HG02938 (cell line): ENCODE measurements around the gene LCP1.
"Not testable (repeated sequence)": the region's sequence is repeated elsewhere in the genome, so short reads cannot be mapped to it uniquely, and the experiment has no call there.

Experiments
- ATAC-seq: cut with Tn5 transposase; IDR thresholded peaks from one replicate; pipeline ENCODE4 v1.9.1; 2021; ENCODE audit warnings: mild to moderate bottlenecking, moderate library complexity; ENCODE audit not compliant: unreplicated experiment

The LCP1 gene

GRCh38 chr13:46162741-46163140 lies 19.2 kb downstream of the LCP1 start:
- ATAC-seq: not testable (repeated sequence)

GRCh38 chr13:46160471-46161066 lies 21.4 kb downstream of the LCP1 start:
- no peak for ATAC-seq

DNA sequence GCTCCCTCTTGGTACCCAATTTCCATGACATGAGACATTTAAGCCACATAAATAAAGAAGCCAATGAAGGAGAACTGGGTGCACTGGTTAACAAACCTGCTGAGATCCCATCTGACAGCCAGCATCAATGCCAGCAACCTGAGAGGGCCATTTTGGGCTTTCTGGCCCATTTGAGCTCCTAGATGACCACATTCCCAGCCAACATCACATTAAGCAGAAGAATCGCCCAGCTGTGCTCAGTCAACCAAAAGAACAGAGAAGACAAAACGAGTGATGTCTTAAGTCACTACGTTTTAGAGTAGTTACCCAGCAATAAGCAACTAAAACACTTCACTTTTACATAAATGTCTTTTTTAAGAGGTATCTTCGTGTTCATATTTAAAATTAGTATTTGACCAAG lies 21.9 kb downstream of the LCP1 start:
- no peak for ATAC-seq

DNA sequence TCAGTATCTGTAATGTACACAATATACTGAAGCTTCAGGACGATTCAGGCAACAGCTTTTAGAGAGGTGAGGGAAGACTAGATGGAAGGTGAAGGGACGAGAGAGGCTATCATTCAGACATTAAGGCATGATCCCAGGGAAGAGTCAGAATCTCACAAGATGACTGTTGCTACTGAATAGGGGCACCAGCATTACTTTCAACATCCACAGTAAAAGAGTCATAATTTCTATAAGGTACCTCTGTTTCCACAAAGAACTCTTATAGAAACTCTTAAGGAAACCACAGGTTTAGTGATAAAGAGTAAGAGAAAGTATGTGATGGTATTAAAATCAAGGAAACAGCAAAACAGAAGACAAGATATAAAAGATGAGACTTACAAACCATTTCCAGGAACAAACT lies 23.0 kb downstream of the LCP1 start:
- ATAC-seq: no peak

DNA sequence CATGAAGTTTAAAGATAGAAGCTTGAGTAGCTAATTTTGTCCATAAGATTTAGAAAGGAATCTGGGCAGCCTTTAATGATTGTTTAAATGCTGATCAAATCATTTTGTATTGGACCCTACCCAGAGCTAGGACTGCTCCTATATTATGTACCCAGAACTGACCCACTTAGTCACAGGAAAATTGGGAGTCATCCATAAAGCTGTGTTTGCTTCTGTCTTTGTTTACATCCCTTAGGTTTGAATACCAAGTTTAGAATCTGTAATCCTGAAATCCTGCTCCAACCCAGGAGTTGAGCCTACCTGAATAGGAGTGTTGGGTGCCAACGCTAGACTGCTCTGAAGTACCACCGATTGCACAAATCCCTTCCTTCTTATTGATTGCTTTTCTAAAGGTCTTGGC lies 23.8 kb downstream of the LCP1 start:
- ATAC-seq: no peak

DNA sequence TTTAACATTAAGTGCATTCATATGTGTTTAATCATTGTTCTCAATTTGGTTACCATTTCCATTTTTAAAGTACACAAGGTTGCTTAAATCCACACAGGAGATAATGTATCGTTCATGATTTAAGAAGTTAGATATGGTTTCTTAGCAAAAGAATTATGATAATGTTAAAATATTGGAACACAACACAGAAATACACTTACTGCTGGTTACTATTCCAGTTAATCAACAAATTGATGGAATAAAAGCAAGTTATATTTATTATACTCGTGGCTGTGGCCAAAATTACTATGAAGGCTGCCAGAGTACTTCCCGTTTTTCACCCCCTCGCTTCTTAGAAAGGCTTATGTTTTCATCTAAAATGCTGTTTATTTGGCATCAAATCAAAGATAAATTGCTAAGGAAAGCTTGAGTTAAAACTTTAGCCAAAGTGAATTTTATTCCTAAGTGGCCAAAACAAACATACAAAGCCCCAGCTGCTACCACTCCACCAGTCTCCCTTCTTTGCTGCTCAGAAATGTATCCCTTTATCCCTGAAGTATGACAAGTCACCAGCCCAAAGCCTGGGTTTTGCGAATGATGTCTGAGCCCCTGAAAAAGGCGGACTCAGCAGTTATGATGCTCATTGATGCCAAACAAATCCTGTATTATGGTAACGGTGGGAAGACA lies 27.7 kb downstream of the LCP1 start:
- no peak for ATAC-seq

GRCh38 chr13:46152627-46153328 lies 29.2 kb downstream of the LCP1 start:
- ATAC-seq: no peak

DNA sequence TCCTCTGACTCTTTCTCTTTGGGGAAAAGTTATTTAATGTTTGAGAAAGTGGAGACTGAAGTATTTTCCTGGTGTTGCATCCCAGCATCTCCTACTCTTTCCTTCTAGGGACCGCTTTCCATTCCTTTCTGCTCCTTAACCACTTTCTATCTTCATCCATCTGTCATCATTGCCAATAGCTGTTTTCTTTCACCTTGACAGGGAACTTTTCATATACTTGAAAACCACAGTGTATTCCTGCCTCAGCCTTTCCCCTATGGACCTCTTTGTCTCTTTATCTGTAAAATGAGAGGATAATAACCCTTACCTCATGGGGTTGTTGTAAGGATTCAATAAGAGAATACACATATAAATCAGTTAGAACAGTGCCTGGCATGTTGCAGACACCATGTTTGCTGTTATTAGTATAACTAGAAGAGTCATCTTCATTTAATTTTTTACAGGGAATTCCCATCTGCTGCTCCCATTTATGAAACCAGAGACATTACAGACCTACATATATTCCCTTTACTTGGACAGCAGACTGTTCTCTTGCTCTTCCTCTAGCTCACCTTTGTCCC lies 31.8 kb downstream of the LCP1 start:
- no peak for ATAC-seq

GRCh38 chr13:46149272-46150133 lies 32.5 kb downstream of the LCP1 start:
- ATAC-seq: no peak

- ATAC-seq: no peak
Measured at GRCh38 chr13:46146898-46147297, 35.1 kb downstream of the LCP1 start.

- ATAC-seq: no peak
Measured at GRCh38 chr13:46145950-46146349, 36.0 kb downstream of the LCP1 start.

DNA sequence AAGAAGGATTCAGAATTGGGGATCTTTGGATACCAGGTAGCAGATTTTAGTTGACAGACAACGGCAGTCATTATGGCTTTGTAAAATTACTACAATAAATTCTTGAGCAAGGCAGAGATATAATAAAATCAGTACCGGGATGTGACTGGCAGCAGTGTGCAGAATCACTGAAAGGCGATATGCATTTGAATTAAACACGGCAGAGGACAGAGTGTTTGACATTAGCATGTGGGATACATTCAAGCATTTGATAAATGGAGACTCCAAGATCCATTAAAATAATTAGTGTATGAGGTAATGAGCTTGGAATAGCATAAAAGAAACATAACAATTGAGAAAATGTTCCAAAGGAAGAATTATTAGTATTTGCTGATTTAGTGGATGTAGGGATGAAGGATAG lies 36.8 kb downstream of the LCP1 start:
- ATAC-seq: no peak

DNA sequence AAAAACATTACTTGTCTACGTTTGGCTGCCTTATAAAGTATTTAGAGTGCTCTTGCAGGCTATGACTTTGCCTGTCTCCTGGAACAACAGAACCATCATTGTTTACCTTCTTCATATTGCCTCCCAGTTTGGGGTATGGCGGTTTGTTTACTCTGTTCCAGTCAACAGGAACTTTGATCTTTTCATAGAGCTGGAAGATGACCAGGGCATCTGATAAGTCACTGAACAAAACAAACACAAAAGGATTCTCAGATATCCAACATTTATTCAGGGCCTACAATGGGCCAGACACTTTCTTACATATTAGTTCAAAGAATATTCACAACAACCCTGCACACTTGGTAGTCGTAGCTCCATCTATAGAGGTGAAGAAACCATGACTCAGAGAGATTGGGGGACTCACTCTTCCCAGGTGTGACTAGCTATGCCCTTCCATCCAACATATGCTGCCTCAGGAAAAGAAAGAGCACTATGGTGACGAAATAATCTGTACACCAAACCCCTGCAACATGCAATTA lies 38.7 kb downstream of the LCP1 start:
- no peak for ATAC-seq

DNA sequence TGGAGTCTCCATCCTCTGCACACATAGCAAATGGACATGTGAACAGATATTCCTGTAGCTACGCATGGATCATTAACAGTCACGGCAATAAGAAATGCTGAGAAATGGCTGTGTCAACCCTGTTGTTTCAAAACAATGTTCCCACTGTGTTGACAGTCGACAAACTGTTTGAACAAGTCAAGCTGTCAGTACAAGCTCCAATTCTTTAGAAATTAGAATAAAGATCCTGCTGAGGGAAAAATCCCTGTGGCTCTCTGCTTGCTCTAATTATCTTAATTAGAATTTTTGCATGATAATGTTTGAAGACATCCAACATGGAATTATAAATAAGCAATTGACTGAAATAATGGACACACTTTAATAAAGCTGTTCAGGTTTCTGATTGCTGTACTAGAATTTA lies 39.2 kb downstream of the LCP1 start:
- no peak for ATAC-seq

- ATAC-seq: no peak
Measured at GRCh38 chr13:46140044-46140443, 41.9 kb downstream of the LCP1 start.

- no peak for ATAC-seq
Measured at GRCh38 chr13:46137627-46138317, 44.2 kb downstream of the LCP1 start.

DNA sequence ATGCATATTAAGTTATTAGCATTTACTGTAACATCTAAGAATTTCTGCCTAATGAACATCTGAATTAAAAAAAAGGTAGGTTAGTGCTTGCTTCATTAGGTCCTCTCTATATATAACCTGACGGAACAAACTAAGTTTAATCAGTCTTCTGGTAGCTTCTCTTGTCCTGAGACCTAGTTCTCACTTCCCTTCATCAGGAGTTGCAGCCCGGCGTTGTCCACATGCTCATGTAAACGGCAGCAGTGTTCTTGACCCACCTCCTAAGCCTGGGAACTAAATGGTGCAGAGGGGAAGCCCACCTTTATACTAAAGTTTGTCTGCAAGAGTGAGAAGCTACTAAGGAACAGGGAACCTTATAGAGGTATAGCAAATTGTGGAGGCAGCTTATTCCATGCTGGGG lies 45.3 kb downstream of the LCP1 start:
- ATAC-seq: no peak

- ATAC-seq: no peak
Measured at GRCh38 chr13:46134961-46135522, 46.9 kb downstream of the LCP1 start.

GRCh38 chr13:46134494-46134893 lies 47.5 kb downstream of the LCP1 start:
- ATAC-seq: no peak

DNA sequence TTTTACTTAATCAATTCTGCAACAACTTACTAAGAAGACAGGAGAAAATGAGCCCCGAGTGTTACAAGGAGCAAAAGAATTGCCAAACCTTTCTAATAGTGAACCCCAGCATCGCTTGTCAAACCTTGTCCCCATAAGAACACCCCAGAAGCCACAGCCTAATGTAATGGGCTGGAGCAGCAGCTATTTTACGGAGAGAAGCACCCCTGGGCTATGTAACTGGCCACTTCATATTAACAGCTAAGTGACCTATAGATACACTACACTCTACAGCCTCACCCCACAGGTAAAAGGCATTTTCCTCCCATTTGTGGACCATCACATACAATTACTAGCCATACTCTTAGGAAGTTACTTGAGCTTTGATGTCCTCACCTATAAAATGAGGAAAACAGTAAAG lies 49.9 kb downstream of the LCP1 start:
- ATAC-seq: no peak
